ENCODE data around the gene STRN. TPM values are rescaled to one million over a fixed set of nuclear protein-coding genes. Genes with fewer than 3 reads are reported as not detected.
"Not testable (repeated sequence)": the region's sequence is repeated elsewhere in the genome, so short reads cannot be mapped to it uniquely, and the experiment has no call there.

The STRN gene
- total RNA-seq, 1 donor from 2014 or later, result 24.7 TPM

DNA sequence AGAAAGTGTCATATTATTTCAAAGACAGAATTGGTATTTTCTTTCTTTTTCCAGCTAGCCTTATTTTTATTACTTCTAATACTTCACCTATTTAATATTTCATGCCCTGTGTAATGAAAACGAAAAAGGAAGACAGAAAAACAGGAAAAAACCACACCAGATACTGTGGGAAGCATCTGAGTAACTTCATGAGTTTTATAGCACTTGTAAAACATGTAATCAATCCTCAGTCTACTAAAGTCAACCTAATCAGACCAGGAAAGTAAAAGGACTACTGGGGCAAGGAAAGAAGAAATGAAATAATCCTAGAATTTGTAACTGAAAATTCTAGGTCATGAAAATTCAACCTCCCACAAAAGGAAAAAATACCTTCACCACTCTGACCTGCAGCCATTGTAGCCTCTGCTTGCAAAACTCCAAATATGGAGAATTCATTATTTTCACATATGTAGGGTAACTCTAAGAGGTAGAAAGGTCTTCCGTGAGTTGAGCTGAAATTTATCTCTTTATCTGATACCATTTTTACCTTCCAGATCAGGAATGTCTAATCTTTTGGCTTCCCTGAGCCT, 34.7 kb upstream of the STRN start:
- H3K27ac Mint-ChIP-seq, result no peak overlapping the region
- no peaks in the 10 kb centered on the region for H3K9me3 Mint-ChIP-seq
- peaks cover 14% of the 10 kb centered on the region for H3K4me1 Mint-ChIP-seq
- no peaks in the 10 kb centered on the region for H3K27me3 Mint-ChIP-seq
- TF ChIP-seq, protein P1, sequence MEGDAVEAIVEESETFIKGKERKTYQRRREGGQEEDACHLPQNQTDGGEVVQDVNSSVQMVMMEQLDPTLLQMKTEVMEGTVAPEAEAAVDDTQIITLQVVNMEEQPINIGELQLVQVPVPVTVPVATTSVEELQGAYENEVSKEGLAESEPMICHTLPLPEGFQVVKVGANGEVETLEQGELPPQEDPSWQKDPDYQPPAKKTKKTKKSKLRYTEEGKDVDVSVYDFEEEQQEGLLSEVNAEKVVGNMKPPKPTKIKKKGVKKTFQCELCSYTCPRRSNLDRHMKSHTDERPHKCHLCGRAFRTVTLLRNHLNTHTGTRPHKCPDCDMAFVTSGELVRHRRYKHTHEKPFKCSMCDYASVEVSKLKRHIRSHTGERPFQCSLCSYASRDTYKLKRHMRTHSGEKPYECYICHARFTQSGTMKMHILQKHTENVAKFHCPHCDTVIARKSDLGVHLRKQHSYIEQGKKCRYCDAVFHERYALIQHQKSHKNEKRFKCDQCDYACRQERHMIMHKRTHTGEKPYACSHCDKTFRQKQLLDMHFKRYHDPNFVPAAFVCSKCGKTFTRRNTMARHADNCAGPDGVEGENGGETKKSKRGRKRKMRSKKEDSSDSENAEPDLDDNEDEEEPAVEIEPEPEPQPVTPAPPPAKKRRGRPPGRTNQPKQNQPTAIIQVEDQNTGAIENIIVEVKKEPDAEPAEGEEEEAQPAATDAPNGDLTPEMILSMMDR (IDR thresholded peaks at IDR 0.05), result no peak
- ATAC-seq (ENCODE audit: low read depth) (no peak), DNase-seq (no peak)
- no peak overlapping the region for H3K4me3 Mint-ChIP-seq
- intact Hi-C loops (cut with micrococcal nuclease), result no loop called here
- H3K36me3 Mint-ChIP-seq (ENCODE audit: low read depth), result peaks cover 73% of the 10 kb centered on the region
- ChIA-PET POLR2A (interaction anchor here (0.6 kb wide), 1 partner anchor 34 kb away, joined by 5 read pairs; no protein-coding TSS in a partner anchor), CTCF (no interaction called here)

DNA sequence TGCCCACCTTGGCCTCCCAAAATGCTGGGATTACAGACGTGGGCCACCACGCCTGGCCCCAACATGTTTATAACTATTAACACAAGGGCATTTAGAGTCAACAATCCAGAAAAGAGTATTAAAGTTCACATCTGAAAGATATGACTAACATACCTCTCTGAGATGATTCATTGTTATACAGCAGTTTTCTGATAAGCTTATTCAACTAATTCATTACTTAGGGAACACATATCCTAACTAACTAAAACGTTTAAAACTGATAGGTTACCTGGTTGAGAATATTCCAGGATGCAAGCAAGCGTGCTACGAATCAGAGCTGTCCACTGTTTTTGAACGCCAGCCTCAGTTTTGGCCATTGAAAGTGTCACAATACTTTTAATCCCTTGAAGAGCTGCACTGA, 34.0 kb upstream of the STRN start:
- ATAC-seq (ENCODE audit: low read depth), result no peak
- no peak overlapping the region for H3K27ac Mint-ChIP-seq
- H3K9me3 Mint-ChIP-seq, result no peaks in the 10 kb centered on the region
- no peak overlapping the region for H3K4me3 Mint-ChIP-seq
- ChIA-PET POLR2A (no interaction called here), CTCF (no interaction called here)
- TF ChIP-seq, protein P1 (IDR thresholded peaks at IDR 0.05), result no peak
- no peaks in the 10 kb centered on the region for H3K27me3 Mint-ChIP-seq
- DNase-seq, result no peak
- peaks cover 70% of the 10 kb centered on the region for H3K36me3 Mint-ChIP-seq (ENCODE audit: low read depth)
- peaks cover 10% of the 10 kb centered on the region for H3K4me1 Mint-ChIP-seq
- intact Hi-C loops (cut with micrococcal nuclease), result no loop called here

DNA sequence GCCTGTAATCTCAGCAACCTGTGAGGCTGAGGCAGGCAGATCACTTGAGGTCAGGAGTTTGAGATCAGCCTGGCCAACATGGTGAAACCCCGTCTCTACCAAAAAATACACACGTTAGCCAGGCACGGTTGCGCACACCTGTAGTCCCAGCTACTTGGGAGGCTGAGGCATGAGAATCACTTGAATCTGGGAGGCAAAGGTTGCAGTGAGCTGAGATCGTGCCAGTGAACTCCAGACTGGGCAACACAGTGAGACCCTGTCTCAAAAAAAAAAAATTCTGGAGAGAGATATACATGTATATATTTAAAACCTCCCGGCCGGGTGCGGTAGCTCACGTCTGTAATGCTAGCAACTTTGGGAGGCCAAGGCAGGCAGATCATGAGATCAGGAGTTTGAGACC, 33.1 kb upstream of the STRN start:
- intact Hi-C loops (cut with micrococcal nuclease); H3K9me3 Mint-ChIP-seq; H3K4me1 Mint-ChIP-seq; POLR2A ChIA-PET; H3K4me3 Mint-ChIP-seq; H3K27me3 Mint-ChIP-seq; CTCF ChIA-PET; DNase-seq; ATAC-seq (ENCODE audit: low read depth); H3K27ac Mint-ChIP-seq: not testable (repeated sequence)
- H3K36me3 Mint-ChIP-seq (ENCODE audit: low read depth), result peaks cover 62% of the 10 kb centered on the region

DNA sequence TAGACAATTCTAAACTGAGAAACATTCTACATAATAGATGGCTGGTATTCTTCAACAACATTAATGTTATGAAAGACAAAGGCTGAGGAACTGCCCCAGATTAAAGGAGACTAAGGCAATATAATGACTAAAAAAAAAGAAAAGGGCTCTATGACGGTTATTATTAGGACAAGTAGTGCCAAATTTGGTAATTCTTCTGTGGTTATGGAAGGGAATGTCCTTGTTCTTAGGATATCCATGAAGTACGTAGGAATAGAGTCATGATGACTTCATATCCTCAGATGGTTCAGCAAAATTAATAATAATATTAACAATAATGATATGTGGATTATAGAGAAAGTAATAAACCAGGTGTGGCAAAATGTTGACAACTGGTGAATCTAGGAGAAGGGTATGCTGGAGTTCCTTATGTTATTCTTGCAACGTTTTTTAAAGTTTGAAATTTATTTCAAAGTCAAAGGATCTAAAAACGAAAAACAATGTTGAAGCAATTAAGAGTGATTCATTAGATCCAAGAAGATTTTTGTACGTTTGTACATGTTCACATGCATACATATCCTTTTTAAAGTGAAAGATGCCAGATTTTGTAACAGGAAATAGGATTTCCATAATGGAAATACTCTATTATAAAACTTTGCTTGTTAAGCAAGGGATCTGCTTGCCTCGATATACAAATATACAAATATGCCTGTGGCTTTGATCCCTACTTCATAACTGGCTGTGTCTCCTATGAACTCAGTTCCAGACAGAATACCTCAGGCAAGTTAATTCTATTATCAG, 27.7 kb upstream of the STRN start:
- ATAC-seq (ENCODE audit: low read depth) (no peak), DNase-seq (no peak)
- Mint-ChIP-seq H3K27me3 (no peaks in the 10 kb centered on the region), H3K4me1 (no peaks in the 10 kb centered on the region), H3K36me3 (ENCODE audit: low read depth) (peaks cover 47% of the 10 kb centered on the region), H3K9me3 (no peaks in the 10 kb centered on the region), H3K4me3 (no peak overlapping the region), H3K27ac (no peak overlapping the region)
- intact Hi-C loops (cut with micrococcal nuclease), result no loop called here
- ChIA-PET CTCF (no interaction called here), POLR2A (no interaction called here)
- TF ChIP-seq, protein P1 (IDR thresholded peaks at IDR 0.05), result no peak

DNA sequence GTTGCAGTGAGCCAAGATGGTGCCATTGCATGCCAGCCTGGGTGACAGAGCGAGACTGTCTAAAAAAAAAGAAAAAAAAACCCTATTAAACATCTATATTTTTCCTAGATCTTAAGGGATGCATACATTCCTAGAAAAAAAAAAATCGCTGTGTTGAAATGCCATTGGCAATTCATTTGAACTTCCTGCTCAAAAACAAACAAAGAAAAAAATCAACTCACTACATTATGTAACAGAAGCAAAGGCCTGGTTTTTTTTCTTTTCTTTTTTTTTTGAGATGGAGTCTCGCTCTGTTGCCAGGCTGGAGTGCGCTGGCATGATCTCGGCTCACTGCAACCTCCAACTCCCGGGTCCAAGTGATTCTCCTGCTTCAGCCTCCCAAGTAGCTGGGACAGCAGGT, 21.7 kb upstream of the STRN start:
- DNase-seq (no peak), ATAC-seq (ENCODE audit: low read depth) (no peak)
- intact Hi-C loops (cut with micrococcal nuclease), result no loop called here
- Mint-ChIP-seq H3K27ac (no peak overlapping the region), H3K4me1 (no peaks in the 10 kb centered on the region), H3K27me3 (no peaks in the 10 kb centered on the region), H3K4me3 (no peak overlapping the region), H3K9me3 (no peaks in the 10 kb centered on the region), H3K36me3 (ENCODE audit: low read depth) (peaks cover 50% of the 10 kb centered on the region)
- POLR2A ChIA-PET, result interaction anchor here (0.7 kb wide), 2 partner anchors 22 to 40 kb away, joined by 3 to 4 read pairs; no protein-coding TSS in a partner anchor
- CTCF ChIA-PET, result no interaction called here
- TF ChIP-seq, protein P1 (IDR thresholded peaks at IDR 0.05), result no peak

Measured in activated B cell treated with CpG ODN at 0.5 μM for 24 hours (primary cell).